Naive thymus-derived CD4-positive, alpha-beta T cell (primary cell): ENCODE data around the gene AK1. TPM values are rescaled to one million over a fixed set of nuclear protein-coding genes. Genes with fewer than 3 reads are reported as not detected.

ENCODE experiments used
- ATAC-seq: fragments of 150-1000 bp; cut with Tn5 transposase; 2 replicates; pipeline ENCODE4 v1.10.0; 2021; ENCODE audit warnings: mild to moderate bottlenecking, moderate library complexity
- CTCF ChIA-PET: fragments of 350-600 bp; sonication (Branson Sonifier 250); formaldehyde crosslinking; loops from one replicate; lab custom pipeline; 2021; ENCODE audit warnings: antibody characterized with exemption; lab: Charles Lee
- POLR2A ChIA-PET: fragments of 350-600 bp; sonication (Branson Sonifier 250); formaldehyde crosslinking; loops from one replicate; lab custom pipeline; 2021; ENCODE audit warnings: antibody characterized with exemption, inconsistent platforms; lab: Charles Lee
- DNase-seq, 9 donors: peaks; one replicate each; pipeline versions ENCODE4 v3.0.0 to v3.0.0-alpha.2; 2020 to 2022; ENCODE audit warnings: mixed read lengths in 1 of 9
- H3K27ac ChIP-seq: one replicate; pipeline ENCODE4 v1.7.0; 2013; ENCODE audit warnings: mild to moderate bottlenecking, low read depth, low read length, moderate library complexity
- H3K27me3 ChIP-seq, 2 donors: one replicate each; pipeline ENCODE4 v1.7.0; 2013; ENCODE audit warnings: low read length in 2 of 2, mild to moderate bottlenecking in 2 of 2, moderate library complexity in 2 of 2; ENCODE audit not compliant: control insufficient read depth in 2 of 2, insufficient read depth in 2 of 2
- H3K36me3 ChIP-seq, 3 experiments: 1 replicate in 2 of 3; 2 replicates in 1 of 3; pipeline ENCODE4 v1.7.0; 2013; ENCODE audit warnings: low read length in 3 of 3, mild to moderate bottlenecking in 3 of 3, moderate library complexity in 1 of 3; ENCODE audit not compliant: insufficient read depth in 3 of 3, control insufficient read depth in 2 of 3
- H3K4me1 ChIP-seq, 2 donors: one replicate each; pipeline ENCODE4 v1.7.0; 2013; ENCODE audit warnings: low read length in 2 of 2, mild to moderate bottlenecking in 2 of 2, moderate library complexity in 1 of 2; ENCODE audit not compliant: control insufficient read depth in 2 of 2, insufficient read depth in 2 of 2
- H3K4me3 ChIP-seq: 2 replicates; pipeline ENCODE4 v1.7.0; 2013; ENCODE audit warnings: mild to moderate bottlenecking, low read length
- H3K9me3 ChIP-seq, 3 experiments: 1 replicate in 2 of 3; 2 replicates in 1 of 3; pipeline ENCODE4 v1.7.0; 2013; ENCODE audit warnings: low read length in 3 of 3; ENCODE audit not compliant: control insufficient read depth in 2 of 3
- H3K27ac Mint-ChIP-seq, 9 donors: one replicate each; pipeline ENCODE4 v1.8.0; 2020 to 2022; ENCODE audit warnings: mixed read lengths in 9 of 9, mild to moderate bottlenecking in 8 of 9, moderate library complexity in 5 of 9, inconsistent platforms in 2 of 9
- H3K27me3 Mint-ChIP-seq, 5 donors: one replicate each; pipeline ENCODE4 v1.8.0; 2021 to 2022; ENCODE audit warnings: mixed read lengths in 5 of 5, mild to moderate bottlenecking in 1 of 5
- H3K36me3 Mint-ChIP-seq, 5 donors: one replicate each; pipeline ENCODE4 v1.8.0; 2020 to 2022; ENCODE audit warnings: mixed read lengths in 5 of 5, mild to moderate bottlenecking in 3 of 5, inconsistent platforms in 1 of 5
- H3K4me1 Mint-ChIP-seq, 7 donors: one replicate each; pipeline ENCODE4 v1.8.0; 2020 to 2022; ENCODE audit warnings: mixed read lengths in 7 of 7, mild to moderate bottlenecking in 3 of 7, inconsistent platforms in 1 of 7
- H3K4me3 Mint-ChIP-seq, 10 donors: one replicate each; pipeline ENCODE4 v1.8.0; 2020 to 2022; ENCODE audit warnings: mild to moderate bottlenecking in 10 of 10, mixed read lengths in 10 of 10, moderate library complexity in 6 of 10, inconsistent platforms in 2 of 10
- H3K9me3 Mint-ChIP-seq, 11 donors: one replicate each; pipeline ENCODE4 v1.8.0; 2020 to 2022; ENCODE audit warnings: mixed read lengths in 11 of 11, mild to moderate bottlenecking in 4 of 11, inconsistent platforms in 1 of 11, moderate library complexity in 1 of 11
- intact Hi-C, 2 donors: fragments of 100-400 bp; cut with micrococcal nuclease; formaldehyde crosslinking; loops; one replicate each; pipeline ENCODE4 v1.15.1; 2023
- polyA plus RNA-seq, 2 donors: library from polyadenylated mRNA; unstranded; fragments of 300-500 nt; fragmentation: Illumina TruSeq; gene quantifications; one replicate each; pipeline ENCODE4 v1.2.3, GENCODE V29; 2021
- total RNA-seq, 6 experiments: library from RNA in 5 of 6; stranded (reverse) in 5 of 6; gene quantifications; 1 replicate in 5 of 6; 2 replicates in 1 of 6; pipeline ENCODE4 v1.2.3 and lab custom pipeline; 2021 to 2026

Gene AK1
- total RNA-seq (10 to 100 TPM; 33.2 to 64.9 (median 51.6) TPM), polyA plus RNA-seq (under 1 TPM; 0.09 to 0.21 TPM), total RNA-seq (lab: John Stamatoyannopoulos, UW) (5.4 reads per million, percentile 25 among the genes with 10 or more reads in this experiment)

GRCh38 chr9:127877566-127877998, at the start of gene AK1:
AK1 (minus strand) TSS chr9:127877675; CDS start chr9:127874617, 3,058 bp downstream.
- peaks cover 0 to 8% (median 0%) of the 10 kb centered on the region in 5 donors for H3K27me3 Mint-ChIP-seq
- ChIA-PET POLR2A (interaction anchor here (2.8 kb wide), 1 partner anchor 43 kb away, joined by 7 read pairs; no protein-coding TSS in a partner anchor), CTCF (no interaction called here)
- H3K4me1 ChIP-seq = no peaks in the 10 kb centered on the region
- H3K36me3 Mint-ChIP-seq = peaks cover 0 to 11% (median 9%) of the 10 kb centered on the region in 5 donors
- DNase-seq (no peak), ATAC-seq (no peak)
- peaks cover 0 to 10% (median 6%) of the 10 kb centered on the region in 7 donors for H3K4me1 Mint-ChIP-seq
- H3K27ac Mint-ChIP-seq = peak within 1 kb of the TSS in 2 of 9 donors; percentile 31 to 50
- no peak within 1 kb of the TSS for H3K4me3 ChIP-seq
- H3K27me3 ChIP-seq = peaks cover 0 to 4% of the 10 kb centered on the region in 2 donors
- no peak within 1 kb of the TSS for H3K27ac ChIP-seq
- H3K9me3 Mint-ChIP-seq = no peaks in the 10 kb centered on the region
- H3K36me3 ChIP-seq = no peaks in the 10 kb centered on the region
- no peaks in the 10 kb centered on the region for H3K9me3 ChIP-seq
- peak within 1 kb of the TSS in 6 of 10 donors; percentile 34 to 64 (median 45) for H3K4me3 Mint-ChIP-seq
- intact Hi-C loops = no loop called here

- Mint-ChIP-seq H3K27me3 (peaks cover 0 to 45% (median 0%) of the 10 kb centered on the region in 5 donors), H3K27ac (peak overlapping the region in 2 of 9 donors; percentile 29 to 70), H3K9me3 (peaks cover 0 to 31% (median 0%) of the 10 kb centered on the region in 11 donors), H3K4me3 (peak overlapping the region; percentile 52 to 76 (median 68)), H3K4me1 (peaks cover 10 to 35% (median 26%) of the 10 kb centered on the region in 7 donors), H3K36me3 (no peaks in the 10 kb centered on the region)
- peak overlapping the region; percentile 42 for H3K27ac ChIP-seq
- ChIA-PET POLR2A (interaction anchor here (0.6 to 1.5 kb wide), 3 partner anchors 8 to 457 kb away, joined by 3 to 5 read pairs (median 3); no protein-coding TSS in a partner anchor), CTCF (no interaction called here)
- H3K9me3 ChIP-seq = no peaks in the 10 kb centered on the region
- DNase-seq = no peak
- peak; percentile 1 for ATAC-seq
- intact Hi-C loops = loop anchor here in 1 of 2 donors (1.0 kb wide), 1 partner anchor 10 kb away; the partner anchor contains the start of gene DPM2
- H3K27me3 ChIP-seq = no peaks in the 10 kb centered on the region
- H3K4me1 ChIP-seq = peaks cover 22 to 33% of the 10 kb centered on the region in 2 donors
- H3K4me3 ChIP-seq = peak overlapping the region; percentile 53
- H3K36me3 ChIP-seq = no peaks in the 10 kb centered on the region
These were observed 49.4 kb upstream of the AK1 start for GRCh38 chr9:127926906-127927200.

GRCh38 chr9:127925959-127926905, 48.8 kb upstream of the AK1 start:
- CTCF ChIA-PET = interaction anchor here (0.7 kb wide), 1 partner anchor 109 kb away, joined by 3 read pairs; no protein-coding TSS in a partner anchor
- Histone ChIP-seq H3K27me3 (no peaks in the 10 kb centered on the region), H3K36me3 (no peaks in the 10 kb centered on the region)

GRCh38 chr9:127924736-127925444, 47.4 kb upstream of the AK1 start:
- peak overlapping the region in 2 of 9 donors; percentile 29 to 79 for H3K27ac Mint-ChIP-seq

More at GRCh38 chr9:127925959-127926905, 48.8 kb upstream of the AK1 start:
- H3K27ac Mint-ChIP-seq = peak overlapping the region in 3 of 9 donors; percentile 29 to 82 (median 67)
- no peak overlapping the region for H3K27ac ChIP-seq
- peak overlapping the region; percentile 53 for H3K4me3 ChIP-seq
- H3K4me1 Mint-ChIP-seq = peaks cover 10 to 34% (median 25%) of the 10 kb centered on the region in 7 donors
- no peak for DNase-seq
- peaks cover 21 to 32% of the 10 kb centered on the region in 2 donors for H3K4me1 ChIP-seq
- H3K9me3 ChIP-seq = no peaks in the 10 kb centered on the region
- H3K27me3 Mint-ChIP-seq = peaks cover 0 to 45% (median 0%) of the 10 kb centered on the region in 5 donors
- no peaks in the 10 kb centered on the region for H3K36me3 Mint-ChIP-seq
- ATAC-seq = no peak
- peaks cover 0 to 24% (median 0%) of the 10 kb centered on the region in 11 donors for H3K9me3 Mint-ChIP-seq
- intact Hi-C loops = no loop called here
- peak overlapping the region in 8 of 10 donors; percentile 59 to 76 (median 72) for H3K4me3 Mint-ChIP-seq
- POLR2A ChIA-PET = interaction anchor here (0.6 to 1.5 kb wide), 3 partner anchors 8 to 456 kb away, joined by 3 to 5 read pairs (median 3); no protein-coding TSS in a partner anchor

GRCh38 chr9:127923771-127924170, 46.3 kb upstream of the AK1 start:
- H3K4me3 Mint-ChIP-seq = no peak overlapping the region
- Histone ChIP-seq H3K4me3 (no peak overlapping the region), H3K27ac (no peak overlapping the region), H3K36me3 (no peaks in the 10 kb centered on the region), H3K27me3 (no peaks in the 10 kb centered on the region), H3K9me3 (no peaks in the 10 kb centered on the region), H3K4me1 (peaks cover 9 to 25% of the 10 kb centered on the region in 2 donors)
- ATAC-seq (no peak), DNase-seq (no peak)
- H3K9me3 Mint-ChIP-seq = peaks cover 0 to 14% (median 0%) of the 10 kb centered on the region in 11 donors
- ChIA-PET CTCF (interaction anchor here (0.6 to 1.3 kb wide), 3 partner anchors 15 to 339 kb away, joined by 3 read pairs; no protein-coding TSS in a partner anchor), POLR2A (interaction anchor here (0.7 to 3.1 kb wide), 5 partner anchors 13 to 208 kb away, joined by 3 to 13 read pairs (median 3); partner anchors contain the start of genes CDK9, PTRH1 and TTC16)
- intact Hi-C loops = no loop called here
- peaks cover 12 to 33% (median 17%) of the 10 kb centered on the region in 7 donors for H3K4me1 Mint-ChIP-seq
- no peak overlapping the region for H3K27ac Mint-ChIP-seq
- H3K36me3 Mint-ChIP-seq = no peaks in the 10 kb centered on the region
- peaks cover 0 to 37% (median 0%) of the 10 kb centered on the region in 5 donors for H3K27me3 Mint-ChIP-seq

More at GRCh38 chr9:127924736-127925444, 47.4 kb upstream of the AK1 start:
- Histone ChIP-seq H3K27ac (no peak overlapping the region), H3K36me3 (no peaks in the 10 kb centered on the region), H3K9me3 (no peaks in the 10 kb centered on the region), H3K27me3 (no peaks in the 10 kb centered on the region), H3K4me1 (peaks cover 10 to 25% of the 10 kb centered on the region in 2 donors), H3K4me3 (no peak overlapping the region)
- DNase-seq (no peak), ATAC-seq (no peak)
- Mint-ChIP-seq H3K9me3 (peaks cover 0 to 17% (median 0%) of the 10 kb centered on the region in 11 donors), H3K4me1 (peaks cover 8 to 30% (median 21%) of the 10 kb centered on the region in 7 donors), H3K4me3 (no peak overlapping the region), H3K27me3 (peaks cover 0 to 43% (median 0%) of the 10 kb centered on the region in 5 donors), H3K36me3 (no peaks in the 10 kb centered on the region)
- CTCF ChIA-PET = interaction anchor here (0.9 kb wide), 1 partner anchor 336 kb away, joined by 3 read pairs; no protein-coding TSS in a partner anchor
- POLR2A ChIA-PET = interaction anchor here (0.6 to 1.0 kb wide), 2 partner anchors 12 to 337 kb away, joined by 3 read pairs; no protein-coding TSS in a partner anchor
- intact Hi-C loops = no loop called here
